Esophagus squamous epithelium (tissue), 5 donors: ENCODE results near the gene ARHGEF1. TPM values are rescaled to one million over a fixed set of nuclear protein-coding genes. Genes with fewer than 3 reads are reported as not detected.
"Not testable (repeated sequence)": the region's sequence is repeated elsewhere in the genome, so short reads cannot be mapped to it uniquely, and the experiment has no call there.

Experiments used
- DNase-seq: peaks from one replicate; lab custom pipeline; 2025; lab: John Stamatoyannopoulos, UW
- H3K27ac ChIP-seq, 4 donors: fragments of 200-600 bp; sonication (generic); one replicate each; pipeline ENCODE4 v1.5.1; 2016 to 2019; ENCODE audit warnings: mild to moderate bottlenecking in 1 of 4
- H3K27me3 ChIP-seq, 4 donors: fragments of 200-600 bp; sonication (generic); 1 replicate in 3 of 4; 2 replicates in 1 of 4; pipeline versions ENCODE4 v1.5.1 to v1.6.0; 2017 to 2021; ENCODE audit warnings: antibody characterized with exemption in 1 of 4
- H3K36me3 ChIP-seq, 3 donors: fragments of 200-600 bp; sonication (generic); one replicate each; pipeline ENCODE4 v1.5.1; 2016 to 2019
- H3K4me1 ChIP-seq, 3 donors: fragments of 200-600 bp; sonication (generic); one replicate each; pipeline ENCODE4 v1.5.1; 2017 to 2019
- H3K4me3 ChIP-seq, 4 donors: fragments of 200-600 bp; sonication (generic); 1 replicate in 3 of 4; 2 replicates in 1 of 4; pipeline ENCODE4 v1.5.1; 2016 to 2019; ENCODE audit warnings: mild to moderate bottlenecking in 2 of 4, moderate library complexity in 1 of 4
- H3K9me3 ChIP-seq, 3 donors: fragments of 200-600 bp; sonication (generic); one replicate each; pipeline ENCODE4 v1.5.1; 2016 to 2019
- CTCF ChIP-seq, 6 experiments: fragments of 450-650 bp in 4 of 6; fragments of 200-600 bp in 2 of 6; sonication (generic) in 2 of 6; IDR thresholded peaks; one replicate each; pipeline ENCODE4 v1.5.1; 2016 to 2019; ENCODE audit warnings: antibody characterized with exemption in 6 of 6, mild to moderate bottlenecking in 4 of 6, moderate library complexity in 4 of 6
- POLR2A ChIP-seq, 4 donors: fragments of 450-650 bp; IDR thresholded peaks; one replicate each; pipeline ENCODE4 v1.6.1; 2017; ENCODE audit warnings: antibody characterized with exemption in 4 of 4, mild to moderate bottlenecking in 4 of 4, moderate library complexity in 3 of 4
- WGBS, 2 donors: methylation state at CpG; one replicate each; pipeline ENCODE4 v1.1.5; 2018; 5-methylcytosine and 5-hydroxymethylcytosine counted together
- intact Hi-C: fragments of 100-400 bp; cut with DNase I; formaldehyde crosslinking; loops from one replicate; pipeline ENCODE4 v1.15.0; 2022
- total RNA-seq, 4 donors: library from RNA; depleted of rRNA; stranded (reverse); fragments of >200 nt; gene quantifications; one replicate each; pipeline ENCODE4 v1.1.0, GENCODE V29; 2016
- donor health status: DM: yes; HTN: yes; CAD: no.

ARHGEF1 gene
- total RNA-seq, 4 donors from 2014 or later = 31.0 to 59.5 (median 56.2) TPM

- H3K27me3 ChIP-seq = peaks cover 11 to 85% (median 32%) of the 10 kb centered on the region in 4 donors
- H3K27ac ChIP-seq = no peak overlapping the region
- peaks cover 0 to 25% (median 5%) of the 10 kb centered on the region in 3 donors for H3K4me1 ChIP-seq
- intact Hi-C loops = no loop called here
- TF ChIP-seq CTCF (IDR thresholded peaks at IDR 0.05) (no peak), POLR2A (IDR thresholded peaks at IDR 0.05) (no peak)
- H3K4me3 ChIP-seq = no peak overlapping the region
- DNase-seq = no peak
- WGBS, 2 donors = 1 to 3% methylated on average over 24 to 37 of the region's 51 CpGs
- H3K36me3 ChIP-seq = peaks cover 0 to 4% (median 0%) of the 10 kb centered on the region in 3 donors
- no peaks in the 10 kb centered on the region for H3K9me3 ChIP-seq
These were observed 30.0 kb downstream of the ARHGEF1 start for GRCh38 chr19:41912899-41913537.

- no peaks in the 10 kb centered on the region for H3K36me3 ChIP-seq
- peaks cover 0 to 25% (median 5%) of the 10 kb centered on the region in 3 donors for H3K4me1 ChIP-seq
- H3K27ac ChIP-seq = no peak overlapping the region
- intact Hi-C loops = no loop called here
- H3K9me3 ChIP-seq = no peaks in the 10 kb centered on the region
- H3K4me3 ChIP-seq = no peak overlapping the region
- H3K27me3 ChIP-seq = peaks cover 11 to 92% (median 32%) of the 10 kb centered on the region in 4 donors
- DNase-seq = no peak
- TF ChIP-seq POLR2A (IDR thresholded peaks at IDR 0.05) = no peak
- TF ChIP-seq CTCF (IDR thresholded peaks at IDR 0.05) = no peak
- 7 to 9% methylated on average over 18 to 20 of the region's 21 CpGs for WGBS, 2 donors
These were observed 30.8 kb downstream of the ARHGEF1 start for GRCh38 chr19:41913538-41914423.

GRCh38 chr19:41914424-41914834 lies 31.4 kb downstream of the ARHGEF1 start:
- Histone ChIP-seq H3K27me3 (peaks cover 11 to 99% (median 33%) of the 10 kb centered on the region in 4 donors), H3K4me1 (peaks cover 0 to 25% (median 5%) of the 10 kb centered on the region in 3 donors)
- DNase-seq, H3K27ac ChIP-seq, H3K4me3 ChIP-seq, H3K9me3 ChIP-seq, intact Hi-C loops, H3K36me3 ChIP-seq: not testable (repeated sequence)
- WGBS, 2 donors = 0 to 7% methylated on average over 3 to 4 of the region's 5 CpGs

GRCh38 chr19:41915021-41915775 lies 32.2 kb downstream of the ARHGEF1 start:
- Histone ChIP-seq H3K4me1 (peaks cover 0 to 25% (median 5%) of the 10 kb centered on the region in 3 donors), H3K36me3 (no peaks in the 10 kb centered on the region), H3K9me3 (no peaks in the 10 kb centered on the region), H3K27ac (no peak overlapping the region), H3K4me3 (no peak overlapping the region), H3K27me3 (peaks cover 11 to 99% (median 33%) of the 10 kb centered on the region in 4 donors)
- intact Hi-C loops = no loop called here
- no peak for DNase-seq
- 3 to 5% methylated on average over 27 to 31 of the region's 38 CpGs for WGBS, 2 donors
- TF ChIP-seq POLR2A (IDR thresholded peaks at IDR 0.05) (no peak), CTCF (IDR thresholded peaks at IDR 0.05) (no peak)

- H3K27me3 ChIP-seq = peaks cover 11 to 99% (median 35%) of the 10 kb centered on the region in 4 donors
- WGBS, 2 donors = 10 to 27% methylated on average over 4 to 17 of the region's 27 CpGs
- TF ChIP-seq POLR2A (IDR thresholded peaks at IDR 0.05) (no peak), CTCF (IDR thresholded peaks at IDR 0.05) (no peak)
- H3K27ac ChIP-seq = no peak overlapping the region
- peaks cover 0 to 25% (median 5%) of the 10 kb centered on the region in 3 donors for H3K4me1 ChIP-seq
- no peaks in the 10 kb centered on the region for H3K36me3 ChIP-seq
- DNase-seq = no peak
- intact Hi-C loops = no loop called here
- H3K9me3 ChIP-seq = no peaks in the 10 kb centered on the region
- no peak overlapping the region for H3K4me3 ChIP-seq
These were observed 32.9 kb downstream of the ARHGEF1 start for GRCh38 chr19:41915776-41916414.
